ENCODE results near the gene SCUBE1. TPM values are rescaled to one million over a fixed set of nuclear protein-coding genes. Genes with fewer than 3 reads are reported as not detected.

Gene SCUBE1
- total and polyA plus RNA-seq, 2 experiments from 2014 or later, result 0.81 to 3.2 TPM

DNA sequence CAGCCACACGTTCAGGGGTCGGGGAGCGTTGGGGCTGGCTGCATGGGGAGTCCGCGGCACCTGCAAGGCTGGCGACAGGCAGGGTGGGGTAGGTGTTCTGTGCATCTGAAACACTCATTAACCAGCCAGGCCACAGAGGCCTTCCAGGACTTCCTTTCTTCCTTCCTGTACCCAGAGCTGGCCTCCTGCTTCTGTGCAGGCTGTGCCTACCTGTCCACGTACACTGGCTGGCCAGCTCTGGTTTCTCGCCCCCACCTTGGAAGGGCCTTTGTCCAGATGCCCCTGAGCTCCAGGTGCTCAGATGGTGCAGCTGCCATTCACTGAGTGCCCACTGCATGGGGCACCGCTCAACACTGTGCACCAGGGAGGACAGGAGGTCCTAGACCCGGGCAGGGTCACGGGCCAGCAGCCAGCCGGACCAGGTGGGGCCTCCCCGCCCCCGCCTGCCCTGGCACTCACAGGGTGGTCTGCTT is 172.1 kb downstream of the SCUBE1 start (continued):
- TF ChIP-seq, protein P1, sequence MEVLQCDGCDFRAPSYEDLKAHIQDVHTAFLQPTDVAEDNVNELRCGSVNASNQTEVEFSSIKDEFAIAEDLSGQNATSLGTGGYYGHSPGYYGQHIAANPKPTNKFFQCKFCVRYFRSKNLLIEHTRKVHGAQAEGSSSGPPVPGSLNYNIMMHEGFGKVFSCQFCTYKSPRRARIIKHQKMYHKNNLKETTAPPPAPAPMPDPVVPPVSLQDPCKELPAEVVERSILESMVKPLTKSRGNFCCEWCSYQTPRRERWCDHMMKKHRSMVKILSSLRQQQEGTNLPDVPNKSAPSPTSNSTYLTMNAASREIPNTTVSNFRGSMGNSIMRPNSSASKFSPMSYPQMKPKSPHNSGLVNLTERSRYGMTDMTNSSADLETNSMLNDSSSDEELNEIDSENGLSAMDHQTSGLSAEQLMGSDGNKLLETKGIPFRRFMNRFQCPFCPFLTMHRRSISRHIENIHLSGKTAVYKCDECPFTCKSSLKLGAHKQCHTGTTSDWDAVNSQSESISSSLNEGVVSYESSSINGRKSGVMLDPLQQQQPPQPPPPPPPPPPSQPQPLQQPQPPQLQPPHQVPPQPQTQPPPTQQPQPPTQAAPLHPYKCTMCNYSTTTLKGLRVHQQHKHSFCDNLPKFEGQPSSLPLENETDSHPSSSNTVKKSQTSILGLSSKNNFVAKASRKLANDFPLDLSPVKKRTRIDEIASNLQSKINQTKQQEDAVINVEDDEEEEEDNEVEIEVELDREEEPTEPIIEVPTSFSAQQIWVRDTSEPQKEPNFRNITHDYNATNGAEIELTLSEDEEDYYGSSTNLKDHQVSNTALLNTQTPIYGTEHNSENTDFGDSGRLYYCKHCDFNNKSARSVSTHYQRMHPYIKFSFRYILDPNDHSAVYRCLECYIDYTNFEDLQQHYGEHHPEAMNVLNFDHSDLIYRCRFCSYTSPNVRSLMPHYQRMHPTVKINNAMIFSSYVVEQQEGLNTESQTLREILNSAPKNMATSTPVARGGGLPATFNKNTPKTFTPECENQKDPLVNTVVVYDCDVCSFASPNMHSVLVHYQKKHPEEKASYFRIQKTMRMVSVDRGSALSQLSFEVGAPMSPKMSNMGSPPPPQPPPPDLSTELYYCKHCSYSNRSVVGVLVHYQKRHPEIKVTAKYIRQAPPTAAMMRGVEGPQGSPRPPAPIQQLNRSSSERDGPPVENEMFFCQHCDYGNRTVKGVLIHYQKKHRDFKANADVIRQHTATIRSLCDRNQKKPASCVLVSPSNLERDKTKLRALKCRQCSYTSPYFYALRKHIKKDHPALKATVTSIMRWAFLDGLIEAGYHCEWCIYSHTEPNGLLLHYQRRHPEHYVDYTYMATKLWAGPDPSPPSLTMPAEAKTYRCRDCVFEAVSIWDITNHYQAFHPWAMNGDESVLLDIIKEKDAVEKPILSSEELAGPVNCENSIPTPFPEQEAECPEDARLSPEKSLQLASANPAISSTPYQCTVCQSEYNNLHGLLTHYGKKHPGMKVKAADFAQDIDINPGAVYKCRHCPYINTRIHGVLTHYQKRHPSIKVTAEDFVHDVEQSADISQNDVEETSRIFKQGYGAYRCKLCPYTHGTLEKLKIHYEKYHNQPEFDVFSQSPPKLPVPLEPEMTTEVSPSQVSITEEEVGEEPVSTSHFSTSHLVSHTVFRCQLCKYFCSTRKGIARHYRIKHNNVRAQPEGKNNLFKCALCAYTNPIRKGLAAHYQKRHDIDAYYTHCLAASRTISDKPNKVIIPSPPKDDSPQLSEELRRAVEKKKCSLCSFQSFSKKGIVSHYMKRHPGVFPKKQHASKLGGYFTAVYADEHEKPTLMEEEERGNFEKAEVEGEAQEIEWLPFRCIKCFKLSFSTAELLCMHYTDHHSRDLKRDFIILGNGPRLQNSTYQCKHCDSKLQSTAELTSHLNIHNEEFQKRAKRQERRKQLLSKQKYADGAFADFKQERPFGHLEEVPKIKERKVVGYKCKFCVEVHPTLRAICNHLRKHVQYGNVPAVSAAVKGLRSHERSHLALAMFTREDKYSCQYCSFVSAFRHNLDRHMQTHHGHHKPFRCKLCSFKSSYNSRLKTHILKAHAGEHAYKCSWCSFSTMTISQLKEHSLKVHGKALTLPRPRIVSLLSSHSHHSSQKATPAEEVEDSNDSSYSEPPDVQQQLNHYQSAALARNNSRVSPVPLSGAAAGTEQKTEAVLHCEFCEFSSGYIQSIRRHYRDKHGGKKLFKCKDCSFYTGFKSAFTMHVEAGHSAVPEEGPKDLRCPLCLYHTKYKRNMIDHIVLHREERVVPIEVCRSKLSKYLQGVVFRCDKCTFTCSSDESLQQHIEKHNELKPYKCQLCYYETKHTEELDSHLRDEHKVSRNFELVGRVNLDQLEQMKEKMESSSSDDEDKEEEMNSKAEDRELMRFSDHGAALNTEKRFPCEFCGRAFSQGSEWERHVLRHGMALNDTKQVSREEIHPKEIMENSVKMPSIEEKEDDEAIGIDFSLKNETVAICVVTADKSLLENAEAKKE (CRISPR knock-in tag; IDR thresholded peaks at IDR 0.05), result no peak

DNA sequence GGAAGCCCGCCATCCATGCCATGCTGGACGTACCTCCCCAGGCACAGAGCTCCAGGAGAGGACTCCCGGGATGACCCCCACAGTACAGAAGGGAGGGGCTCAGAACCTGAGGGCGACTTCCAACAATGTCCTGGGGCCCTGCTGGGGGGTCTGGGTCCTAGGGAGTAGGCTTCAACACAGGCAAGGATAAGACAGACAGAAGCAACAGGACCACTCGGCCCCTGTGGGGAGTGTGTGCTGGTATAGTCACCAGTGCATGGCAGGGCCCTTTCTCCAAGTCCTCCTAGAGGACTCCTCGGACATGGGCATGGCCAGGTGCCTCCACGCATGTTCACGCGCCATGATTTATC is 173.1 kb downstream of the SCUBE1 start:
- Histone ChIP-seq H3K27me3 (ENCODE audit: insufficient read depth) (no peaks in the 10 kb centered on the region), H3K36me3 (ENCODE audit: insufficient read depth) (peaks cover 13% of the 10 kb centered on the region; the same call in 1 of the 2 replicates), H4K20me1 (replicated peaks; ENCODE audit: insufficient read depth) (no peaks in the 10 kb centered on the region), H3K4me1 (ENCODE audit: insufficient read depth) (no peaks in the 10 kb centered on the region), H3F3A (replicated peaks; ENCODE audit: low read depth) (0 out of 2 replicates have a peak, but pooled peaks cover 5% of the 10 kb centered on the region), H3K79me2 (replicated peaks; ENCODE audit: insufficient read depth) (no peaks in the 10 kb centered on the region), H3K4me2 (no peak overlapping the region), H3K9me2 (ENCODE audit: insufficient read depth) (no peaks in the 10 kb centered on the region), H3K27ac (ENCODE audit: low read depth) (no peak overlapping the region), H2AFZ (no peak overlapping the region), H3K4me3 (no peak overlapping the region)
- no peaks in the 10 kb centered on the region; the same call in 2 of the 3 replicates for H3K4me1 Mint-ChIP-seq
- no peak for ATAC-seq
- peaks cover 2% of the 10 kb centered on the region for H3K27me3 Mint-ChIP-seq (ENCODE audit: insufficient read depth, low read depth, poor library complexity)
- peaks cover 3% of the 10 kb centered on the region; the same call in 1 of the 3 replicates for H3K9me3 Mint-ChIP-seq
- H3K27ac Mint-ChIP-seq, result no peak overlapping the region
- no peak for DNase-seq (ENCODE audit: low spot score)
- peaks cover 67% of the 10 kb centered on the region for H3K36me3 Mint-ChIP-seq (ENCODE audit: low read depth)
- TF ChIP-seq CREB1 (CRISPR knock-in tag; IDR thresholded peaks at IDR 0.05; ENCODE audit: low read depth) (no peak), NANOG (IDR thresholded peaks at IDR 0.05; ENCODE audit: borderline replicate concordance) (no peak), JUNB (IDR thresholded peaks at IDR 0.05; ENCODE audit: unreplicated experiment) (no peak), EZH2 (IDR thresholded peaks at IDR 0.05; ENCODE audit: low read depth, unreplicated experiment) (no peak), ZNF331 (CRISPR knock-in tag; IDR thresholded peaks at IDR 0.05; ENCODE audit: low read depth) (no peak)
- TF ChIP-seq, protein P2, sequence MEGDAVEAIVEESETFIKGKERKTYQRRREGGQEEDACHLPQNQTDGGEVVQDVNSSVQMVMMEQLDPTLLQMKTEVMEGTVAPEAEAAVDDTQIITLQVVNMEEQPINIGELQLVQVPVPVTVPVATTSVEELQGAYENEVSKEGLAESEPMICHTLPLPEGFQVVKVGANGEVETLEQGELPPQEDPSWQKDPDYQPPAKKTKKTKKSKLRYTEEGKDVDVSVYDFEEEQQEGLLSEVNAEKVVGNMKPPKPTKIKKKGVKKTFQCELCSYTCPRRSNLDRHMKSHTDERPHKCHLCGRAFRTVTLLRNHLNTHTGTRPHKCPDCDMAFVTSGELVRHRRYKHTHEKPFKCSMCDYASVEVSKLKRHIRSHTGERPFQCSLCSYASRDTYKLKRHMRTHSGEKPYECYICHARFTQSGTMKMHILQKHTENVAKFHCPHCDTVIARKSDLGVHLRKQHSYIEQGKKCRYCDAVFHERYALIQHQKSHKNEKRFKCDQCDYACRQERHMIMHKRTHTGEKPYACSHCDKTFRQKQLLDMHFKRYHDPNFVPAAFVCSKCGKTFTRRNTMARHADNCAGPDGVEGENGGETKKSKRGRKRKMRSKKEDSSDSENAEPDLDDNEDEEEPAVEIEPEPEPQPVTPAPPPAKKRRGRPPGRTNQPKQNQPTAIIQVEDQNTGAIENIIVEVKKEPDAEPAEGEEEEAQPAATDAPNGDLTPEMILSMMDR (conservative IDR thresholded peaks at IDR 0.05; ENCODE audit: low read depth in 2 of 2), result no peak
- TF ChIP-seq, protein P3, sequence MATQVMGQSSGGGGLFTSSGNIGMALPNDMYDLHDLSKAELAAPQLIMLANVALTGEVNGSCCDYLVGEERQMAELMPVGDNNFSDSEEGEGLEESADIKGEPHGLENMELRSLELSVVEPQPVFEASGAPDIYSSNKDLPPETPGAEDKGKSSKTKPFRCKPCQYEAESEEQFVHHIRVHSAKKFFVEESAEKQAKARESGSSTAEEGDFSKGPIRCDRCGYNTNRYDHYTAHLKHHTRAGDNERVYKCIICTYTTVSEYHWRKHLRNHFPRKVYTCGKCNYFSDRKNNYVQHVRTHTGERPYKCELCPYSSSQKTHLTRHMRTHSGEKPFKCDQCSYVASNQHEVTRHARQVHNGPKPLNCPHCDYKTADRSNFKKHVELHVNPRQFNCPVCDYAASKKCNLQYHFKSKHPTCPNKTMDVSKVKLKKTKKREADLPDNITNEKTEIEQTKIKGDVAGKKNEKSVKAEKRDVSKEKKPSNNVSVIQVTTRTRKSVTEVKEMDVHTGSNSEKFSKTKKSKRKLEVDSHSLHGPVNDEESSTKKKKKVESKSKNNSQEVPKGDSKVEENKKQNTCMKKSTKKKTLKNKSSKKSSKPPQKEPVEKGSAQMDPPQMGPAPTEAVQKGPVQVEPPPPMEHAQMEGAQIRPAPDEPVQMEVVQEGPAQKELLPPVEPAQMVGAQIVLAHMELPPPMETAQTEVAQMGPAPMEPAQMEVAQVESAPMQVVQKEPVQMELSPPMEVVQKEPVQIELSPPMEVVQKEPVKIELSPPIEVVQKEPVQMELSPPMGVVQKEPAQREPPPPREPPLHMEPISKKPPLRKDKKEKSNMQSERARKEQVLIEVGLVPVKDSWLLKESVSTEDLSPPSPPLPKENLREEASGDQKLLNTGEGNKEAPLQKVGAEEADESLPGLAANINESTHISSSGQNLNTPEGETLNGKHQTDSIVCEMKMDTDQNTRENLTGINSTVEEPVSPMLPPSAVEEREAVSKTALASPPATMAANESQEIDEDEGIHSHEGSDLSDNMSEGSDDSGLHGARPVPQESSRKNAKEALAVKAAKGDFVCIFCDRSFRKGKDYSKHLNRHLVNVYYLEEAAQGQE (IDR thresholded peaks at IDR 0.05; ENCODE audit: unreplicated experiment), result no peak
- no peak overlapping the region for H3K4me3 Mint-ChIP-seq
